Adrenal gland (tissue), 5 donors: ENCODE results near the gene AHSP.

Source experiments
- CTCF ChIP-seq, 6 experiments: fragments of 450-650 bp in 4 of 6; fragments of 200-600 bp in 2 of 6; sonication (generic) in 1 of 6; IDR thresholded peaks; 1 replicate in 5 of 6; 2 replicates in 1 of 6; pipeline versions ENCODE4 v1.5.1 to v1.8.0; 2016 to 2021; ENCODE audit warnings: antibody characterized with exemption in 6 of 6, mild to moderate bottlenecking in 2 of 6, moderate library complexity in 1 of 6
- POLR2A ChIP-seq, 2 donors: fragments of 450-650 bp; IDR thresholded peaks; one replicate each; pipeline ENCODE4 v1.6.1; 2017; ENCODE audit warnings: antibody characterized with exemption in 2 of 2, mild to moderate bottlenecking in 2 of 2, moderate library complexity in 1 of 2
- donor health status: DM: no; HTN: no; CAD: no.

GRCh38 chr16:31577411-31577810 is 49.7 kb downstream of the AHSP start:
- no peak for TF ChIP-seq POLR2A (IDR thresholded peaks at IDR 0.05)
- TF ChIP-seq CTCF (IDR thresholded peaks at IDR 0.05) = no peak
